ENCODE results near the gene ATRIP. TPM values are rescaled to one million over a fixed set of nuclear protein-coding genes. Genes with fewer than 3 reads are reported as not detected.

Gene ATRIP
- total RNA-seq, 5 donors from 2014 or later (not counting 1 experiment from before 2014, with no cell fraction given) = 7.8 to 14.9 (median 12.8) TPM

DNA sequence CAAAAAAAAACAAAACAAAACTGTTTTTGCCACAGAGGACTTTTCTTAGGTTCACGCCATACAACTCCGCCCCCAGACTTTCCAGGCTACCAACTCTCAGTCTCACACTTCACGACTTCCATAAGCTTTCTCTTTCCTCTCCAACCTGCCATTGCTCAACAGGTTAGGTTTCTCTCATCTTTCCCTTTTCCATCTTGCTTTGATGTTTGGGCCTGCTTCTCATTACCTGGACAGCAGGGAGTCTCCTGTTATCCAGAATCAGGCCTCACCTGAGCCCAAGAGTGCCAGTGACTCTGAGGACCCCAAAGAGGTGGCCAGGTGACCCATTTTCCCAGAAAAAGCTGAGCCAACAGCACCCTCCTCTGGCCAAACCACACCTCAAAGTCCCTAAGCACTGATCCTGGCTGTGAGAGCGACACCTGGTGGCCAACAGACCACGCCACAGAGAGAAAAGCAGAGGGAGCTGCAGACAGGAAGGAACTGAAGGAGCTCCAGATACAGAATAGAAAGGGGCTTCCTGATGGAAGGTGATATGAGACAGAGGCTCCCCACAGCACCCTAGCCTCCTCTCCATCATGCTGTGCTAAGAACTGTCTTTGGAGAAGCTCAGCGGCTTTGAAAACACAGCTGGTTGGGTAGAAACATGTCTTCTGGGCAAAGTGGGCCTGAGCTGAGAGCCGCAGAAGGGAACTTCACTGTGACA, 10.6 kb upstream of the ATRIP start:
- no peak overlapping the region for H3K4me3 ChIP-seq (ENCODE audit: control insufficient read depth in 1 of 2, extremely low read depth in 1 of 2, low read length in 1 of 2)
- ATAC-seq (replicated peaks in 1 of 4) (peak; percentile 35 to 55 (median 40)), DNase-seq (peak; percentile 66 to 95 (median 80))
- WGBS (ENCODE audit: insufficient coverage) = 58% methylated on average over 5 of the region's 7 CpGs
- H3K4me1 ChIP-seq (ENCODE audit: control insufficient read depth in 1 of 2, extremely low read depth in 1 of 2, insufficient read depth in 2 of 2, low read length in 2 of 2) = peaks cover 6 to 41% of the 10 kb centered on the region in 2 experiments
- no peaks in the 10 kb centered on the region for H3K27me3 ChIP-seq (replicated peaks in 1 of 2; ENCODE audit: control insufficient read depth in 2 of 2, extremely low read depth in 1 of 2, insufficient read depth in 2 of 2, low read length in 1 of 2)
- H3K27ac ChIP-seq (ENCODE audit: low read length) = peak overlapping the region; percentile 34
- ChIA-PET CTCF (interaction anchor here (0.6 to 3.0 kb wide), 66 partner anchors 9 to 241 kb away, joined by 3 to 113 read pairs (median 4); partner anchors contain the start of genes ATRIP (in 1 of the 2), PFKFB4 (in 1 of the 2), SHISA5 (in 1 of the 2) and ZNF589 (in 1 of the 2)), POLR2A (interaction anchor here (0.6 to 1.0 kb wide), 3 partner anchors 9 to 163 kb away, joined by 3 to 4 read pairs (median 3); no protein-coding TSS in a partner anchor)
- H3K36me3 ChIP-seq (ENCODE audit: control insufficient read depth in 2 of 2, extremely low read depth in 1 of 2, insufficient read depth in 1 of 2, low read length in 1 of 2) = peaks cover 6 to 15% of the 10 kb centered on the region in 2 donors
- H3K4me1 Mint-ChIP-seq = peaks cover 28 to 35% (median 34%) of the 10 kb centered on the region in 3 donors
- no peaks in the 10 kb centered on the region for H3K9me3 ChIP-seq
- peaks cover 7% of the 10 kb centered on the region for H3K36me3 Mint-ChIP-seq
- no peaks in the 10 kb centered on the region for H3K9me3 Mint-ChIP-seq
- H3K4me3 Mint-ChIP-seq = no peak overlapping the region
- no peak overlapping the region for H3K27ac Mint-ChIP-seq
- H3K27me3 Mint-ChIP-seq = no peaks in the 10 kb centered on the region

GRCh38 chr3:48436477-48436787, 10.1 kb upstream of the ATRIP start:
- H3K9me3 ChIP-seq = no peaks in the 10 kb centered on the region
- whole genome bisulfite sequencing (ENCODE audit: insufficient coverage) = 72% methylated on average over 1 of the region's 1 CpG
- H3K4me3 Mint-ChIP-seq = no peak overlapping the region
- CTCF ChIA-PET = interaction anchor here (0.6 to 3.0 kb wide), 63 partner anchors 9 to 242 kb away, joined by 3 to 113 read pairs (median 4); partner anchors contain the start of genes ATRIP (in 1 of the 2), PFKFB4 (in 1 of the 2), SHISA5 (in 1 of the 2) and ZNF589 (in 1 of the 2)
- no peaks in the 10 kb centered on the region for H3K27me3 Mint-ChIP-seq
- POLR2A ChIA-PET = interaction anchor here (0.6 to 1.0 kb wide), 2 partner anchors 9 to 164 kb away, joined by 3 read pairs; no protein-coding TSS in a partner anchor
- no peaks in the 10 kb centered on the region for H3K9me3 Mint-ChIP-seq
- H3K27ac Mint-ChIP-seq = no peak overlapping the region
- peaks cover 8 to 46% of the 10 kb centered on the region in 2 experiments for H3K4me1 ChIP-seq (ENCODE audit: control insufficient read depth in 1 of 2, extremely low read depth in 1 of 2, insufficient read depth in 2 of 2, low read length in 2 of 2)
- no peak overlapping the region for H3K4me3 ChIP-seq (ENCODE audit: control insufficient read depth in 1 of 2, extremely low read depth in 1 of 2, low read length in 1 of 2)
- H3K4me1 Mint-ChIP-seq = peaks cover 29 to 36% (median 33%) of the 10 kb centered on the region in 3 donors
- ATAC-seq (replicated peaks in 1 of 4) (no peak), DNase-seq (no peak)
- H3K27me3 ChIP-seq (replicated peaks in 1 of 2; ENCODE audit: control insufficient read depth in 2 of 2, extremely low read depth in 1 of 2, insufficient read depth in 2 of 2, low read length in 1 of 2) = no peaks in the 10 kb centered on the region
- H3K36me3 ChIP-seq (ENCODE audit: control insufficient read depth in 2 of 2, extremely low read depth in 1 of 2, insufficient read depth in 1 of 2, low read length in 1 of 2) = peaks cover 6 to 18% of the 10 kb centered on the region in 2 donors
- H3K36me3 Mint-ChIP-seq = peaks cover 8% of the 10 kb centered on the region
- H3K27ac ChIP-seq (ENCODE audit: low read length) = peak overlapping the region; percentile 34

DNA sequence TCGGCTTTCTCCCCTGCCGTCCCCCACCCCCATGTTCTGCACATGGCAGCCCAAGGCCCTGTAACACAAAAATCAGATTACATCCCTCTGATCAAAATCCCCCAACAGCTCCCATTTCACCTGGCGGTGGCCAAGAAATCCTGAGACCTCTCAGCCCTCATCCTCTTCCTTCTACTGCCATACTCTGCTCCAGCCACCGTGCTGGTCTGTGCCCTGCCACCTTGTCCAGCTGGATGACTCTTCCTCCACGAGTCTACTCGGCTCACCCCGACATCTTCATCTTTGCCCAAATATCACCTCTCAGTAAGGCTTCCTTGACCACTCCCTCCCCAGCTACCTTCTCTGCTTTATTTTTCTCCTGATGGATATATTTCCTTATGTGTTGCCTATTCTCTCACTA, 9.7 kb upstream of the ATRIP start:
- Histone ChIP-seq H3K27ac (ENCODE audit: low read length) (no peak overlapping the region), H3K36me3 (ENCODE audit: control insufficient read depth in 2 of 2, extremely low read depth in 1 of 2, insufficient read depth in 1 of 2, low read length in 1 of 2) (peaks cover 6 to 23% of the 10 kb centered on the region in 2 donors), H3K4me1 (ENCODE audit: control insufficient read depth in 1 of 2, extremely low read depth in 1 of 2, insufficient read depth in 2 of 2, low read length in 2 of 2) (peaks cover 12 to 50% of the 10 kb centered on the region in 2 experiments), H3K27me3 (replicated peaks in 1 of 2; ENCODE audit: control insufficient read depth in 2 of 2, extremely low read depth in 1 of 2, insufficient read depth in 2 of 2, low read length in 1 of 2) (no peaks in the 10 kb centered on the region), H3K9me3 (no peaks in the 10 kb centered on the region), H3K4me3 (ENCODE audit: control insufficient read depth in 1 of 2, extremely low read depth in 1 of 2, low read length in 1 of 2) (no peak overlapping the region)
- ChIA-PET CTCF (interaction anchor here (0.8 to 3.0 kb wide), 25 partner anchors 9 to 196 kb away, joined by 3 to 113 read pairs (median 11); partner anchors contain the start of genes ATRIP (in 1 of the 2), PFKFB4 (in 1 of the 2), SHISA5 (in 1 of the 2) and ZNF589 (in 1 of the 2)), POLR2A (no interaction called here)
- ATAC-seq (replicated peaks in 1 of 4) (no peak), DNase-seq (no peak)
- Mint-ChIP-seq H3K4me3 (no peak overlapping the region), H3K4me1 (peaks cover 33 to 41% (median 37%) of the 10 kb centered on the region in 3 donors), H3K27ac (no peak overlapping the region), H3K36me3 (peaks cover 8% of the 10 kb centered on the region), H3K27me3 (no peaks in the 10 kb centered on the region), H3K9me3 (no peaks in the 10 kb centered on the region)
- WGBS (ENCODE audit: insufficient coverage) = 93% methylated on average over 7 of the region's 7 CpGs

DNA sequence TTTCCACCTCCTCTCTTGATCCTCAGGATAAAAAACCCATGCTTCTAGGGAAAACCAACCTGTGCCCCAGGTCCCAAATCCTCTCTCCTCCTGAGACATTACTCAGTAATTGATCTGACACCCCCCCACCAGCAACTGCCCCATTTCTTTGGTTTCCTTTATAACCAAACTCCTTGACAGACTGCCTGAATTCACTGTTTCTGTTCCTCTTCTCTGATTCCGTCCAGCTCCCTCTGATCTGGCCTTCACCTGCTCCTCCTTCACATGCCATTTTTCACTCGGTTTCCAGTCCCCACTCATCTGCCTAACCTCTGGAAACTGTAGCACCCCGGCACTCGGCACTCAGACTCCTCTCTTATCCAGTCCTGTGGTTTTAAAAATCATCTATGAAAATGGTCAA, 8.7 kb upstream of the ATRIP start:
- Histone ChIP-seq H3K27me3 (replicated peaks in 1 of 2; ENCODE audit: control insufficient read depth in 2 of 2, extremely low read depth in 1 of 2, insufficient read depth in 2 of 2, low read length in 1 of 2) (no peaks in the 10 kb centered on the region), H3K4me1 (ENCODE audit: control insufficient read depth in 1 of 2, extremely low read depth in 1 of 2, insufficient read depth in 2 of 2, low read length in 2 of 2) (peaks cover 12 to 56% of the 10 kb centered on the region in 2 experiments), H3K9me3 (no peaks in the 10 kb centered on the region), H3K27ac (ENCODE audit: low read length) (no peak overlapping the region), H3K36me3 (ENCODE audit: control insufficient read depth in 2 of 2, extremely low read depth in 1 of 2, insufficient read depth in 1 of 2, low read length in 1 of 2) (peaks cover 7 to 21% of the 10 kb centered on the region in 2 donors), H3K4me3 (ENCODE audit: control insufficient read depth in 1 of 2, extremely low read depth in 1 of 2, low read length in 1 of 2) (no peak overlapping the region)
- no peak for DNase-seq
- H3K9me3 Mint-ChIP-seq = no peaks in the 10 kb centered on the region
- no peaks in the 10 kb centered on the region for H3K27me3 Mint-ChIP-seq
- CTCF ChIA-PET = interaction anchor here in 1 of 2 donors (2.7 to 3.0 kb wide), 2 partner anchors 37 to 161 kb away, joined by 15 to 113 read pairs; no protein-coding TSS in a partner anchor
- ATAC-seq (replicated peaks in 1 of 4) = no peak
- POLR2A ChIA-PET = interaction anchor here in 1 of 2 donors (0.7 kb wide), 1 partner anchor 234 kb away, joined by 4 read pairs; no protein-coding TSS in a partner anchor
- H3K36me3 Mint-ChIP-seq = peaks cover 8% of the 10 kb centered on the region
- WGBS (ENCODE audit: insufficient coverage) = 89% methylated on average over 1 of the region's 4 CpGs
- no peak overlapping the region for H3K4me3 Mint-ChIP-seq
- peak overlapping the region in 1 of 2 donors; percentile 17 for H3K27ac Mint-ChIP-seq
- H3K4me1 Mint-ChIP-seq = peaks cover 38 to 47% (median 42%) of the 10 kb centered on the region in 3 donors

DNA sequence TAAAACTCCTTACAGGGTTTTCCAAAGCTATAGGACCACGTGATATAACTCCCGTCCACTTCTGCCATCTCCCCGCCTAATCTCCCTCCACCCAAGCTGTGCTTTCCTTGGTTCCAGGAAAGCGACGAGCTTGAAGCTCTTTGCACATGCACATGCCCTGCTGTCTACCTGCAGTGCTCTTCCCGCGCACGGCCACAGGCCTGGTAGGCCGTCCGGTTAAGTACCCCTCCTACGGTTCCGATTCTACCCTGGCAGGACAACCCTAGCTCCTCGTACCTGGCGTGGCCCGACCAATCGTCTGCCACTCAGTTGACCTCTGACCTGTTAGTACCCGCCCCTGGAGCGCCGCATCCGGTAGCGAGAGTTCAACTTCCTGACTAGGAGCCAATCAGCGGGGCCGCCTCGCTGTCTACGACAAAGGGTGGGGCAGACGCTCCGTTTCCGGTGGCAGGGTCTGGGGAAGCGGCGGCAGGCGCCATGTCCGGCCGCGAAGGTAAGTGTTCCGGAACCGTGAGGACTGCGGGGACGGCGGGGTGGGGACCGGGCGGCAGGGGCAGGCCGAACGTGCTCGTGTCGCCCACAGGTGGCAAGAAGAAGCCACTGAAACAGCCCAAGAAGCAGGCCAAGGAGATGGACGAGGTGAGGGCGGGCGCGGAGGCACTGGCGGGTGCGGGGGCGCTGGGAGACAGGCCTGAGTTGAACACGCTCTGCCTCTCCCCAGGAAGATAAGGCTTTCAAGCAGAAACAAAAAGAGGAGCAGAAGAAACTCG, 6.5 kb upstream of the ATRIP start, which contains the start of the genes CCDC51 and TMA7:
Gene CCDC51 (minus strand): TSS at position 300 of the 770 bp plus-strand sequence. CDS start 4,991 bp downstream, outside the sequence.
Gene TMA7 (plus strand): TSS at position 438 of the 770 bp plus-strand sequence. CDS start 40 bp downstream, at position 478.
- ATAC-seq (replicated peaks in 1 of 4) (peak; percentile 94 to 97 (median 95)), DNase-seq (peak; percentile 92 to 99 (median 97))
- H3K27me3 ChIP-seq (replicated peaks in 1 of 2; ENCODE audit: control insufficient read depth in 2 of 2, extremely low read depth in 1 of 2, insufficient read depth in 2 of 2, low read length in 1 of 2) = no peaks in the 10 kb centered on the region
- whole genome bisulfite sequencing (ENCODE audit: insufficient coverage) = under 1% methylated on average over 54 of the region's 54 CpGs
- peaks cover 12 to 49% of the 10 kb centered on the region in 2 experiments for H3K4me1 ChIP-seq (ENCODE audit: control insufficient read depth in 1 of 2, extremely low read depth in 1 of 2, insufficient read depth in 2 of 2, low read length in 2 of 2)
- H3K4me1 Mint-ChIP-seq = peaks cover 28 to 40% (median 37%) of the 10 kb centered on the region in 3 donors
- ChIA-PET POLR2A (interaction anchor here (0.5 to 1.9 kb wide), 8 partner anchors 14 to 250 kb away, joined by 3 to 10 read pairs (median 4); partner anchors contain the start of gene PFKFB4 (in 1 of the 2)), CTCF (interaction anchor here (0.7 to 2.1 kb wide), 10 partner anchors 18 to 352 kb away, joined by 3 to 16 read pairs (median 5); partner anchors contain the start of gene PFKFB4 (in 1 of the 2))
- H3K27ac ChIP-seq (ENCODE audit: low read length) = peak within 1 kb of the TSS; percentile 93
- peak within 1 kb of the TSS; percentile 98 to 99 for H3K27ac Mint-ChIP-seq
- H3K36me3 ChIP-seq (ENCODE audit: control insufficient read depth in 2 of 2, extremely low read depth in 1 of 2, insufficient read depth in 1 of 2, low read length in 1 of 2) = peaks cover 5 to 34% of the 10 kb centered on the region in 2 donors
- H3K36me3 Mint-ChIP-seq = peaks cover 10% of the 10 kb centered on the region
- H3K27me3 Mint-ChIP-seq = no peaks in the 10 kb centered on the region
- H3K4me3 Mint-ChIP-seq = peak within 1 kb of the TSS; percentile 81 to 96 (median 89)
- H3K4me3 ChIP-seq (ENCODE audit: control insufficient read depth in 1 of 2, extremely low read depth in 1 of 2, low read length in 1 of 2) = peak within 1 kb of the TSS; percentile 80 to 90
- no peaks in the 10 kb centered on the region for H3K9me3 ChIP-seq
- H3K9me3 Mint-ChIP-seq = no peaks in the 10 kb centered on the region
